IMR-90 (cell line): ENCODE data around the gene SLC66A1.

ENCODE experiments used
- BHLHE40 ChIP-seq: fragments of 150-350 bp; IDR thresholded peaks from 2 replicates; pipeline ENCODE4 v1.6.1; 2016; ENCODE audit warnings: mild to moderate bottlenecking, low read depth, low read length
- CHD1 ChIP-seq: IDR thresholded peaks from 2 replicates; pipeline ENCODE4 v1.6.1; 2012; ENCODE audit warnings: low read depth, low read length, improper control_type of control experiment
- CTCF ChIP-seq: conservative IDR thresholded peaks from 2 replicates; pipeline ENCODE4 v1.5.1; 2012; ENCODE audit warnings: mild to moderate bottlenecking, low read depth, low read length, improper control_type of control experiment
- MAFK ChIP-seq: IDR thresholded peaks from 2 replicates; pipeline ENCODE4 v1.6.1; 2012; ENCODE audit warnings: low read depth, low read length, improper control_type of control experiment
- POLR2A ChIP-seq: IDR thresholded peaks from 2 replicates; pipeline ENCODE4 v1.6.1; 2012; ENCODE audit warnings: mild to moderate bottlenecking, low read depth, low read length
- RAD21 ChIP-seq: IDR thresholded peaks from 2 replicates; pipeline ENCODE4 v1.6.1; 2012; ENCODE audit warnings: low read length, improper control_type of control experiment
- RCOR1 ChIP-seq: IDR thresholded peaks from 2 replicates; pipeline ENCODE4 v1.6.1; 2012; ENCODE audit warnings: mild to moderate bottlenecking, low read length, improper control_type of control experiment; ENCODE audit not compliant: insufficient replicate concordance
- TF ChIP-seq, protein P1 (sequence below): fragments of 150-350 bp; IDR thresholded peaks from 2 replicates; pipeline ENCODE4 v1.6.1; 2016; ENCODE audit warnings: low read depth, mild to moderate bottlenecking, low read length, moderate library complexity, borderline replicate concordance

DNA sequence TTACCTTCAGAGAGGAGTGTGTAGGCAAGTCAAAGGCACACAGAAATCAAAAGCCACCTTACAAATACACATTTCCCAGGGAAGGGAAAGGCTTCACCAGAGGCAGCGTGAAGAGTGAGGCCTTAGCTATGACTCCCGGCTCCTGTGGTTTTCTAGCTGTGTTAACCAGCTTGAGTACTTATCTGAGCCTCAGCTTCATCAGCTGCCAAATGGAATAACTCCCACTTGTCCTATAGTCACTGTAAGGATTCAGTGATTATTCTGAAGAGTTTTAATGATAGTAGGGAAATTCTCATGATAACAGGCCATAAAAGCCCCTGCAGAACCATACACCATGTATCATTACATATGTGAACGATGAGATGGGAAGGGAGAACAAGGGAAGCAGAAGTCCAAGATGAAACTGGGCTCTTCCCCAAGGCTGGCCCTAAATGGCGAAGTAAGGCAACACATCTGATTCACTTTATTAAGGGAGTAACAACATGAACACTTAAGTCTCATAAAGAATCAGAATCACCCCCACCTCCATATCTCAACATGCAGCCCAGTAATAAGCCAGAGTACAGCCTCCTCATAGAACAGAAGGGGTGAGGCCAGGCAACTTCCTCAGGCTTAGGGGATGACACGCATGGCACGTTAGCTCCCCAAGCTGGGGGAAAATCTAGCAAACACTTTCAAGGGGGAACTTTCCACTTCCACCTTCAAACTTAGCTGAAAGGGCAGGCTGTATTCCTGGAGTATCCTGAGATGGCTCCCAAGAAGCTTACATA is 63.7 kb downstream of the SLC66A1 start:
- TF ChIP-seq CTCF (no peak), POLR2A (no peak), RAD21 (no peak), BHLHE40 (no peak), MAFK (no peak), RCOR1 (no peak), CHD1 (no peak)
- TF ChIP-seq, protein P1, sequence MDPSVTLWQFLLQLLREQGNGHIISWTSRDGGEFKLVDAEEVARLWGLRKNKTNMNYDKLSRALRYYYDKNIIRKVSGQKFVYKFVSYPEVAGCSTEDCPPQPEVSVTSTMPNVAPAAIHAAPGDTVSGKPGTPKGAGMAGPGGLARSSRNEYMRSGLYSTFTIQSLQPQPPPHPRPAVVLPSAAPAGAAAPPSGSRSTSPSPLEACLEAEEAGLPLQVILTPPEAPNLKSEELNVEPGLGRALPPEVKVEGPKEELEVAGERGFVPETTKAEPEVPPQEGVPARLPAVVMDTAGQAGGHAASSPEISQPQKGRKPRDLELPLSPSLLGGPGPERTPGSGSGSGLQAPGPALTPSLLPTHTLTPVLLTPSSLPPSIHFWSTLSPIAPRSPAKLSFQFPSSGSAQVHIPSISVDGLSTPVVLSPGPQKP = no peak
